Stomach smooth muscle (tissue), 2 donors: Measurements from ENCODE around the gene IMP3.

Experiments
- H3K27ac ChIP-seq: one replicate; pipeline ENCODE4 v1.7.0; 2013; ENCODE audit warnings: mild to moderate bottlenecking, low read length, inconsistent platforms
- H3K27me3 ChIP-seq, 2 donors: one replicate each; pipeline ENCODE4 v1.7.0; 2013; ENCODE audit warnings: low read length in 2 of 2; ENCODE audit not compliant: insufficient read depth in 2 of 2, control insufficient read depth in 1 of 2
- H3K36me3 ChIP-seq, 2 donors: one replicate each; pipeline ENCODE4 v1.7.0; 2013; ENCODE audit warnings: low read length in 2 of 2; ENCODE audit not compliant: control insufficient read depth in 2 of 2, insufficient read depth in 2 of 2
- H3K4me1 ChIP-seq: one replicate; pipeline ENCODE4 v1.7.0; 2013; ENCODE audit warnings: low read length; ENCODE audit not compliant: control insufficient read depth, insufficient read depth
- H3K4me3 ChIP-seq, 2 donors: one replicate each; pipeline ENCODE4 v1.7.0; 2013; ENCODE audit warnings: low read length in 2 of 2
- H3K9ac ChIP-seq, 2 donors: one replicate each; pipeline ENCODE4 v1.7.0; 2013; ENCODE audit warnings: low read length in 2 of 2, mild to moderate bottlenecking in 1 of 2
- H3K9me3 ChIP-seq, 2 donors: one replicate each; pipeline ENCODE4 v1.7.0; 2013; ENCODE audit warnings: low read length in 2 of 2; ENCODE audit not compliant: control insufficient read depth in 2 of 2
- donor health status: healthy.
- donor health status: Pancreatic carcinoma.

IMP3 gene

GRCh38 chr15:75671730-75672602 is 31.9 kb upstream of the IMP3 start:
- H3K36me3 ChIP-seq, result peaks cover 8 to 12% of the 10 kb centered on the region in 2 donors
- no peaks in the 10 kb centered on the region for H3K27me3 ChIP-seq
- peak overlapping the region; percentile 88 for H3K27ac ChIP-seq
- peak overlapping the region in 1 of 2 donors; percentile 29 for H3K9ac ChIP-seq
- H3K4me1 ChIP-seq, result peaks cover 52% of the 10 kb centered on the region
- peak overlapping the region in 1 of 2 donors; percentile 60 for H3K4me3 ChIP-seq
- H3K9me3 ChIP-seq, result no peaks in the 10 kb centered on the region

GRCh38 chr15:75669879-75670212 is 29.8 kb upstream of the IMP3 start:
- H3K36me3 ChIP-seq, result no peaks in the 10 kb centered on the region
- no peak overlapping the region for H3K27ac ChIP-seq
- no peaks in the 10 kb centered on the region for H3K9me3 ChIP-seq
- H3K4me1 ChIP-seq, result peaks cover 52% of the 10 kb centered on the region
- H3K9ac ChIP-seq, result no peak overlapping the region
- no peak overlapping the region for H3K4me3 ChIP-seq
- no peaks in the 10 kb centered on the region for H3K27me3 ChIP-seq

DNA sequence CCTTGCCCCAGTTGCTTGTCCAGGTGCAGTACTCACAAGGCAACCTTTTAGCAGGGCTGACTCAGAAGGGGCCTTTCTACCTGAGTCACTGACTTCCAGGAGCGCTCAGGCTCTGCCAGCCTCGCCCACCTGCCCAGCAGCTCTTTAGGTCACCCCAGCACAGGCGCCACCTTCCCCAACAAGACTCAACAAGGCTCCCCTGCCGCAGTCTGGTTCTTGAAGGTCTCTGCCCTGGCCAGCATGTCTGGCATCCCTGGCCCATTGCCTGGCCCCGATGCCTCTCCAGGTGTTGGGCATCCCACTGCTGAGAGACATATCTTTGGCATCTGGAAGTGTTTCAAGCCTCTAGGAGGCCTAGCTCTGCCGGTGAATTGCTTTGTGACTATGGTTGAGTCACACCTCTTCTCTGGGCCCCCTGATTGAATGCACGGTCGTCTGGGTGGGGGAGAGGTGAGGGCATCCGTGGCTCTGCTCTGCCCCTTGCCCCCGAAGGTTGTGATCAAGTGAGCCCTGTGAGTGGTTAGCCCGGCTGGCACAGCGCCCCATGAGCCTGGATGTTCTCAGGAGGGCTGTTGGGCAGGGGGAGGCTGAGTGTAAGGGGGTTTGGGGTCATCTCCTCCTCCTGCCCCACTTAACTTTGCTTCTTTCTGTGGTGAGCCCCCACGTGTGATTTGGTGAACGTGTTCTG is 29.3 kb upstream of the IMP3 start:
- Histone ChIP-seq H3K36me3 (no peaks in the 10 kb centered on the region), H3K27ac (no peak overlapping the region), H3K9ac (no peak overlapping the region), H3K4me1 (peaks cover 48% of the 10 kb centered on the region), H3K27me3 (no peaks in the 10 kb centered on the region), H3K9me3 (no peaks in the 10 kb centered on the region), H3K4me3 (no peak overlapping the region)

DNA sequence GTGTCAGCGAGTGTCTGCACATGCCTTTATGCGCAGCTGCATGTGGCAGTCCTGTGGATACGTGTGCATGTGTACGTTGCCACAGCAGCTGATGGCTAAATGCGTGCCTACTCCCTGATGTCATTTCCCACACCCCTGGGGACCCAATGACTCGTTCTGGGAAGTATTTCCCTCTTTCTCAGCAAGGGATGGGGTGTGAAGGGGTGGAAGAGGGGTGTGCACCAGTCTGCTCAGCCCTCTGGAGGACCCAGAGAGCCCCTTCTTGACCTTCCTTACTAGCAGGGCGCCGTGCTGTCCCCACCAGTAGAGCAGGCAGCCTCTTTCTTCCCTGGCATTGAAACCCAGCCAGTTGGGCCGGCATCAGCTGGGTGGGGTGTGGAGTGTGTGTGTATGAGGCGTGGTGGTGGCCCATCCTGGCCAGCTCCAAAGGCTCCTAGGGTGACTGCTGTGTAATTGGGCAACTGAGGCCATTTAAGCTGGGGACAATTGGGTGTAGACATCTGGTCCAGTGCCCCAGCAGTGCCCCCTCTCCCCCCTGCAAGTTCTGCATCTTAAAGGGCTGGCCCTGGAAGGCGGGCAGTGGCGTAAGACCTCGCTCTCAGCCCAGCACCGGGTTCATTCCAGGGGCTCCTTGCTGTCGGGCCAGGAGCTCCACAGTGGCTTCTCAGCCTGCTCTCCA is 26.9 kb upstream of the IMP3 start:
- H3K27ac ChIP-seq, result peak overlapping the region; percentile 46
- H3K4me3 ChIP-seq, result no peak overlapping the region

GRCh38 chr15:75663931-75664421 is 24.0 kb upstream of the IMP3 start:
- Histone ChIP-seq H3K36me3 (peaks cover 8 to 9% of the 10 kb centered on the region in 2 donors), H3K27me3 (no peaks in the 10 kb centered on the region), H3K4me1 (peaks cover 50% of the 10 kb centered on the region), H3K4me3 (no peak overlapping the region), H3K9me3 (no peaks in the 10 kb centered on the region), H3K9ac (peak overlapping the region in 1 of 2 donors; percentile 2), H3K27ac (peak overlapping the region; percentile 31)

More for the DNA sequence above, 26.9 kb upstream of the IMP3 start:
- H3K27me3 ChIP-seq, result no peaks in the 10 kb centered on the region
- peaks cover 31% of the 10 kb centered on the region for H3K4me1 ChIP-seq
- no peaks in the 10 kb centered on the region for H3K9me3 ChIP-seq
- peaks cover 0 to 3% of the 10 kb centered on the region in 2 donors for H3K36me3 ChIP-seq
- peak overlapping the region in 1 of 2 donors; percentile 36 for H3K9ac ChIP-seq

GRCh38 chr15:75662823-75663519 is 22.9 kb upstream of the IMP3 start:
- Histone ChIP-seq H3K36me3 (peaks cover 12 to 17% of the 10 kb centered on the region in 2 donors), H3K27ac (peak overlapping the region; percentile 53), H3K27me3 (no peaks in the 10 kb centered on the region), H3K9me3 (no peaks in the 10 kb centered on the region), H3K9ac (no peak overlapping the region), H3K4me1 (peaks cover 55% of the 10 kb centered on the region), H3K4me3 (no peak overlapping the region)

GRCh38 chr15:75661756-75662140 is 21.7 kb upstream of the IMP3 start:
- H3K4me1 ChIP-seq, result peaks cover 44% of the 10 kb centered on the region
- no peaks in the 10 kb centered on the region for H3K27me3 ChIP-seq
- H3K9ac ChIP-seq, result peak overlapping the region; percentile 32 to 72
- peak overlapping the region; percentile 0 to 52 for H3K4me3 ChIP-seq
- H3K36me3 ChIP-seq, result peaks cover 22 to 25% of the 10 kb centered on the region in 2 donors
- H3K9me3 ChIP-seq, result no peaks in the 10 kb centered on the region
- peak overlapping the region; percentile 93 for H3K27ac ChIP-seq

DNA sequence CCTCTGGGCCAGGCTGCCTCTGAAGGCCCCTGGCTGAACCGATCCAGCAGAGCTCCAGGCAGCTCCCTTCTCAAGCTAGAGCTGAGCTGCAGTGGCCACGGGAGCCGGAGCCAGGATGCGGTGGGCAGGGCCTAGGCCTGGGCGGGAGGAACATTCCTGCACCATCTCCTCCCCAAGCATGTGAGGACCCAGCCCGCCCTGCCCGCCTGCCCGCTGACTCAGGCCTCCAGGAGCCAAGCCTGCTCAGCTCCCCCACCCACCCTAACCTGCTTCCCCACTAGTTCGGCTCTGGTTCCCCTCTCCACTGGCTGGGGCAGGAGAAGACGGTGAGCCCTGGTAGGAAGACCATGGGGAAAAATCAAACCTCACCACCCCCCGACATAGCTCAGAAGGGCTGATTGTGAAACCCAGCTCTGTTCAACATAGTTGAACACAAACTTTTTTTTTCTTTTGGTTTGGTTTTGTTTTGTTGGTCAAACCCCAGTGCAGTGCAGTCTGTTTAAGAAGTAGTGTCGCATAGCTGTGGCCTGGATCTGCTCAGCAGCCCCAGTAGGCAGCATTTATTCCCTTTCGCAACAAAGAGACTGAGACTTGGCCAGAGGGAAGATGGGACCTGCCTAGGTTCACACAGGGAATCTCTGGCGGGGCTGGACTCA is 21.2 kb upstream of the IMP3 start:
- no peaks in the 10 kb centered on the region for H3K27me3 ChIP-seq
- H3K27ac ChIP-seq, result peak overlapping the region; percentile 93
- no peaks in the 10 kb centered on the region for H3K9me3 ChIP-seq
- H3K4me3 ChIP-seq, result peak overlapping the region; percentile 0 to 52
- H3K4me1 ChIP-seq, result peaks cover 43% of the 10 kb centered on the region
- peak overlapping the region; percentile 40 to 72 for H3K9ac ChIP-seq
- peaks cover 24 to 26% of the 10 kb centered on the region in 2 donors for H3K36me3 ChIP-seq

GRCh38 chr15:75659928-75660645 is 20.1 kb upstream of the IMP3 start:
- H3K9ac ChIP-seq, result peak overlapping the region in 1 of 2 donors; percentile 51

More at GRCh38 chr15:75659928-75660645, 20.1 kb upstream of the IMP3 start:
- Histone ChIP-seq H3K9me3 (no peaks in the 10 kb centered on the region), H3K27me3 (no peaks in the 10 kb centered on the region), H3K36me3 (peaks cover 25 to 32% of the 10 kb centered on the region in 2 donors), H3K27ac (peak overlapping the region; percentile 93), H3K4me3 (peak overlapping the region in 1 of 2 donors; percentile 52), H3K4me1 (peaks cover 48% of the 10 kb centered on the region)
